Stomach (tissue), 4 donors: ENCODE measurements around the gene KCNQ1.

Experiments used
- EP300 ChIP-seq: sonication (generic); formaldehyde crosslinking; IDR thresholded peaks from one replicate; pipeline ENCODE4 v1.6.1; 2017; ENCODE audit warnings: antibody characterized with exemption
- POLR2A ChIP-seq, 4 donors: fragments of 450-650 bp; IDR thresholded peaks; one replicate each; pipeline ENCODE4 v1.6.1; 2016; ENCODE audit warnings: antibody characterized with exemption in 4 of 4, control low read depth in 2 of 4, mild to moderate bottlenecking in 1 of 4, moderate library complexity in 1 of 4
- TF ChIP-seq, protein P1 (sequence below), 7 experiments: fragments of 450-650 bp in 4 of 7; fragments of 200-600 bp in 3 of 7; sonication (generic) in 3 of 7; IDR thresholded peaks; one replicate each; pipeline ENCODE4 v1.5.1; 2016 to 2019; ENCODE audit warnings: antibody characterized with exemption in 7 of 7, control low read depth in 2 of 7, mild to moderate bottlenecking in 1 of 7

DNA sequence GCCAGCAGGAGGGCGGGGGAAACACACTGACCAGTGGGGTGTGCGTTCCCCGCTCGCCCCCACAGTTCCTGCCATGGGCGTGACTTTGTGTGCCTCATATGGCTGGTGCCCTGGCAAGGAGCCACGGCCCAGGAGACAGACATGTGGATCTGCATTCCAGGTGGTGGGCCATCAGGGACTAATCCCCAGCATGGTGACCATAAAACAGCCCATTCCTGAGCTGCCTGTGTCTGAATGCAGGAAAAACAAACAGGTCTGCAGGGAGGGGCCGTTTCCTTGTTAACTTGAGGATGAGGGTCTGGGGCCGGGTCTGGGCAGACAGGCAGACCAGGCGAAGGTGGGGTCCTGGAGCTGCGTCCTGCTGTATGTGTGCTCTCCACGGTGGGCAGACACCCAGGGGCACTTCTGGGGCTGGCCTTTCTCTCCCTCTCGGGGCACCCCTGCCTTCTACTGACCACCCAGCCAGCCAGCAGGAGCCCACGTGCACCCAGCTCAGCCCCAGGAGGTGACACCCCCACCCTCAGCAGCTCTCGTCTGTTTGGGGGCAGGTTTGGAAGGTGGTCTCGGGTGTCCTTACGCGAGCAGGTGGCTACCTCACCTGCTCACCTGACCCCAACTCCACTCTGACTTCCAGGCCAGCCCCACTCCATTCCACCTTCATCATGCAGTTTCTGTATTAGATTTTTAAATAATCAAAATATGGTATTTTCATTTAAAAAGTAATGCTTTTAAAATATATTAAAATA lies 134.7 kb downstream of the KCNQ1 start:
- TF ChIP-seq POLR2A (IDR thresholded peaks at IDR 0.05) = no peak
- TF ChIP-seq, protein P1, sequence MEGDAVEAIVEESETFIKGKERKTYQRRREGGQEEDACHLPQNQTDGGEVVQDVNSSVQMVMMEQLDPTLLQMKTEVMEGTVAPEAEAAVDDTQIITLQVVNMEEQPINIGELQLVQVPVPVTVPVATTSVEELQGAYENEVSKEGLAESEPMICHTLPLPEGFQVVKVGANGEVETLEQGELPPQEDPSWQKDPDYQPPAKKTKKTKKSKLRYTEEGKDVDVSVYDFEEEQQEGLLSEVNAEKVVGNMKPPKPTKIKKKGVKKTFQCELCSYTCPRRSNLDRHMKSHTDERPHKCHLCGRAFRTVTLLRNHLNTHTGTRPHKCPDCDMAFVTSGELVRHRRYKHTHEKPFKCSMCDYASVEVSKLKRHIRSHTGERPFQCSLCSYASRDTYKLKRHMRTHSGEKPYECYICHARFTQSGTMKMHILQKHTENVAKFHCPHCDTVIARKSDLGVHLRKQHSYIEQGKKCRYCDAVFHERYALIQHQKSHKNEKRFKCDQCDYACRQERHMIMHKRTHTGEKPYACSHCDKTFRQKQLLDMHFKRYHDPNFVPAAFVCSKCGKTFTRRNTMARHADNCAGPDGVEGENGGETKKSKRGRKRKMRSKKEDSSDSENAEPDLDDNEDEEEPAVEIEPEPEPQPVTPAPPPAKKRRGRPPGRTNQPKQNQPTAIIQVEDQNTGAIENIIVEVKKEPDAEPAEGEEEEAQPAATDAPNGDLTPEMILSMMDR (IDR thresholded peaks at IDR 0.05) = no peak
- no peak for TF ChIP-seq EP300
